PC-9 (cell line): ENCODE data around the gene TCEANC2. TPM values are rescaled to one million over a fixed set of nuclear protein-coding genes. Genes with fewer than 3 reads are reported as not detected.

Experiments used
- BruUV-seq: library from RNA; stranded (reverse); fragments of 400-500 nt; replicated peaks from 2 replicates; lab custom pipeline; 2021; lab: Mats Ljungman, UMichigan
- CTCF ChIA-PET: fragments of 300-600 bp; sonication (Branson Sonifier 250); formaldehyde crosslinking; loops from one replicate; lab custom pipeline; 2022; ENCODE audit warnings: antibody characterized with exemption; lab: Charles Lee
- POLR2A ChIA-PET: fragments of 300-600 bp; sonication (Branson Sonifier 250); formaldehyde crosslinking; loops from one replicate; lab custom pipeline; 2022; ENCODE audit warnings: antibody characterized with exemption; ENCODE audit not compliant: unreplicated experiment; lab: Charles Lee
- DNase-seq, 2 experiments: peaks; one replicate each; pipeline versions ENCODE4 v3.0.0 to v3.0.0-alpha.2; 2015 to 2022; ENCODE audit warnings: mixed read lengths in 1 of 2
- H2AFZ ChIP-seq: fragments of 200-600 bp; sonication (generic); 2 replicates; pipeline ENCODE4 v1.8.1; 2017; ENCODE audit warnings: antibody characterized with exemption
- H3F3A ChIP-seq: fragments of 200-600 bp; sonication (generic); 2 replicates; pipeline ENCODE4 v1.8.1; 2017; ENCODE audit warnings: antibody characterized with exemption, mild to moderate bottlenecking, low read depth; ENCODE audit not compliant: insufficient read depth
- H3K27ac ChIP-seq: fragments of 200-600 bp; sonication (generic); 2 replicates; pipeline ENCODE4 v1.6.1; 2016; ENCODE audit warnings: mixed run types
- H3K27me3 ChIP-seq: fragments of 200-600 bp; sonication (generic); 2 replicates; pipeline ENCODE4 v1.6.1; 2016; ENCODE audit warnings: low read depth, mixed run types; ENCODE audit not compliant: insufficient read depth
- H3K36me3 ChIP-seq: fragments of 200-600 bp; sonication (generic); 2 replicates; pipeline ENCODE4 v1.6.1; 2016; ENCODE audit warnings: low read depth, mixed run types
- H3K4me1 ChIP-seq: fragments of 200-600 bp; sonication (generic); replicated peaks from 2 replicates; pipeline ENCODE4 v1.6.1; 2016; ENCODE audit warnings: mixed run types; ENCODE audit not compliant: insufficient read depth
- H3K4me2 ChIP-seq: fragments of 200-600 bp; sonication (generic); 2 replicates; pipeline ENCODE4 v1.6.1; 2017; ENCODE audit warnings: mixed run types
- H3K4me3 ChIP-seq: fragments of 200-600 bp; sonication (generic); 2 replicates; pipeline ENCODE4 v1.6.1; 2016; ENCODE audit warnings: mixed run types
- H3K79me2 ChIP-seq: fragments of 200-600 bp; sonication (generic); 2 replicates; pipeline ENCODE4 v1.6.1; 2017; ENCODE audit warnings: low read depth, mixed run types
- H3K9me2 ChIP-seq: fragments of 200-600 bp; sonication (generic); 2 replicates; pipeline ENCODE4 v1.8.1; 2017; ENCODE audit warnings: mild to moderate bottlenecking; ENCODE audit not compliant: insufficient read depth
- H3K9me3 ChIP-seq: fragments of 200-600 bp; sonication (generic); 2 replicates; pipeline ENCODE4 v1.8.1; 2016; ENCODE audit warnings: low read depth; ENCODE audit not compliant: insufficient read depth
- H4K20me1 ChIP-seq: fragments of 200-600 bp; sonication (generic); 2 replicates; pipeline ENCODE4 v1.8.1; 2017; ENCODE audit not compliant: insufficient read depth
- CTCF ChIP-seq: fragments of 200-600 bp; sonication (generic); conservative IDR thresholded peaks from 2 replicates; pipeline ENCODE4 v1.6.1; 2017; ENCODE audit warnings: mixed run types, antibody characterized with exemption, mild to moderate bottlenecking, moderate library complexity
- EZH2 ChIP-seq: fragments of 200-600 bp; sonication (generic); IDR thresholded peaks from 2 replicates; pipeline ENCODE4 v1.8.0; 2017; ENCODE audit warnings: antibody characterized with exemption, low read depth
- intact Hi-C: fragments of 100-400 bp; cut with micrococcal nuclease; formaldehyde crosslinking; loops from one replicate; pipeline ENCODE4 v1.10.0; 2022; ENCODE audit not compliant: unreplicated experiment
- total RNA-seq: library from RNA; stranded (reverse); gene quantifications from 2 replicates; pipeline ENCODE4 v1.2.3, GENCODE V29; 2021

TCEANC2 gene
- total RNA-seq, 1 experiment from 2014 or later = 11.5 TPM

DNA sequence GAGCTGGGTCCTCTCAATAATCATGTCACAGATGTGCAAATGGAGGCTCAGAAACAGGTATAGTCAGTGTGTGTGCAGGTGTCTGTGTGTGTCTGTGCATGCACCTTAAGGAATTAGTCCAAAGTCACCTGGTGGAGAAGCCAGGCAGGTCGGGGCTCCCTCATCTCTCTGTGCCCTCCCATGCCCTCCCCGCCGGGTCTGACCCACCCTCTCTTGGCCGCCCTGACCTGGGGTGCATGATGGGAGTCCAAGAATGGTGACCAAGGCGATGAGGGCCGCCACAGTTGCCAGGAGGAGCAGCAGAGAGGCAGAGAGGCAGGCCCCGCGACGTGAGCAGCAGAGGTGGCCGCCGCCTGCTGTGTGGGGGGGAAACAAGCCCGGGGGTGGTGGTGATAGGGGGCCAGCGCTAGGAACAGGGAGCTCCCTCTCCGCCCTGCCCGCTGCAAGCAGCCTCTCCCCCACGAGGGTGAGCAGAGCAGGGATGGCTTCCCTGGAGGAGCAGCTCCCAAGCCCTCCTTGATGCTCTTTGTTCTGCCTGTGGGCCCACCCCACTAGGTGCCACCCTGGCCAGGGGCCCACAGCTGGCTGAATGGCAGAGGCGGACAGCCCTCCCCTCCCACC lies 39.3 kb upstream of the TCEANC2 start:
- ChIA-PET POLR2A (interaction anchor here (0.5 kb wide), 1 partner anchor 40 kb away, joined by 3 read pairs; no protein-coding TSS in a partner anchor), CTCF (interaction anchor here (0.5 kb wide), 1 partner anchor 35 kb away, joined by 3 read pairs; no protein-coding TSS in a partner anchor)
- H3K36me3 ChIP-seq = no peaks in the 10 kb centered on the region
- DNase-seq = no peak
- no peaks in the 10 kb centered on the region; the same call in 1 of the 2 replicates for H3K27me3 ChIP-seq
- no TSS peak for BruUV-seq
- no peak overlapping the region for H3K27ac ChIP-seq
- H3K79me2 ChIP-seq = no peaks in the 10 kb centered on the region
- intact Hi-C loops = no loop called here
- H3K9me3 ChIP-seq = no peaks in the 10 kb centered on the region
- H3K4me1 ChIP-seq = peaks cover 38% of the 10 kb centered on the region
- H3K9me2 ChIP-seq = no peaks in the 10 kb centered on the region
- TF ChIP-seq EZH2 (no peak), CTCF (no peak)
- no peak overlapping the region for H3K4me2 ChIP-seq
- H3K4me3 ChIP-seq = no peak overlapping the region
- no peak overlapping the region for H2AFZ ChIP-seq
- peaks cover 23% of the 10 kb centered on the region for H3F3A ChIP-seq
- no peaks in the 10 kb centered on the region for H4K20me1 ChIP-seq

- H3K4me2 ChIP-seq = peak overlapping the region; percentile 61
- H3K4me3 ChIP-seq = no peak overlapping the region
- ChIA-PET CTCF (interaction anchor here (0.5 to 0.6 kb wide), 2 partner anchors 69 to 374 kb away, joined by 3 to 4 read pairs; no protein-coding TSS in a partner anchor), POLR2A (interaction anchor here (0.5 to 0.8 kb wide), 5 partner anchors 71 to 940 kb away, joined by 3 to 7 read pairs (median 4); partner anchors contain the start of gene IFT25)
- H3F3A ChIP-seq = peaks cover 23% of the 10 kb centered on the region
- H3K9me2 ChIP-seq = no peaks in the 10 kb centered on the region
- H3K4me1 ChIP-seq = peaks cover 38% of the 10 kb centered on the region
- no peaks in the 10 kb centered on the region; the same call in 1 of the 2 replicates for H3K27me3 ChIP-seq
- no TSS peak for BruUV-seq
- no peaks in the 10 kb centered on the region for H4K20me1 ChIP-seq
- no peaks in the 10 kb centered on the region for H3K36me3 ChIP-seq
- intact Hi-C loops = loop anchor here (2.0 to 5.0 kb wide), 2 partner anchors 36 to 59 kb away; partner anchors contain the start of genes TCEANC2 and TMEM59
- H3K27ac ChIP-seq = peak overlapping the region; percentile 75
- H3K9me3 ChIP-seq = no peaks in the 10 kb centered on the region
- H3K79me2 ChIP-seq = no peaks in the 10 kb centered on the region
- peak; percentile 91 to 98 for DNase-seq
- no peak overlapping the region for H2AFZ ChIP-seq
- TF ChIP-seq CTCF = no peak
- no peak for TF ChIP-seq EZH2
Observed at GRCh38 chr1:54016343-54017282, 36.8 kb upstream of the TCEANC2 start.

- ChIA-PET CTCF (no interaction called here), POLR2A (interaction anchor here (0.6 to 0.7 kb wide), 2 partner anchors 236 to 409 kb away, joined by 4 to 5 read pairs; no protein-coding TSS in a partner anchor)
- H3K9me2 ChIP-seq = no peaks in the 10 kb centered on the region
Observed at GRCh38 chr1:54017979-54018378, 35.4 kb upstream of the TCEANC2 start, which contains the start of gene LDLRAD1. Gene LDLRAD1 (minus strand): TSS chr1:54018186. CDS start chr1:54018112, 74 bp downstream.

More at GRCh38 chr1:54017979-54018378, 35.4 kb upstream of the TCEANC2 start, which contains the start of gene LDLRAD1:
- TF ChIP-seq EZH2 = no peak
- no peak for TF ChIP-seq CTCF
- H3K4me1 ChIP-seq = peaks cover 38% of the 10 kb centered on the region
- no peak within 1 kb of the TSS for H2AFZ ChIP-seq
- H4K20me1 ChIP-seq = no peaks in the 10 kb centered on the region
- H3K27ac ChIP-seq = 0 out of 2 replicates have a peak within 1 kb of the TSS, but pooled peaks have one; percentile 14
- H3K27me3 ChIP-seq = no peaks in the 10 kb centered on the region
- no peaks in the 10 kb centered on the region for H3K36me3 ChIP-seq
- no peaks in the 10 kb centered on the region for H3K9me3 ChIP-seq
- peaks cover 23% of the 10 kb centered on the region for H3F3A ChIP-seq
- BruUV-seq = no TSS peak
- H3K4me2 ChIP-seq = peak within 1 kb of the TSS; percentile 42; the same call in 1 of the 2 replicates
- H3K4me3 ChIP-seq = no peak within 1 kb of the TSS
- intact Hi-C loops = loop anchor here (2.0 to 5.0 kb wide), 2 partner anchors 35 to 61 kb away; partner anchors contain the start of genes TCEANC2 and TMEM59
- DNase-seq = peak; percentile 40 to 69
- no peaks in the 10 kb centered on the region for H3K79me2 ChIP-seq
